Measurements from ENCODE around the gene ATP6AP1.

DNA sequence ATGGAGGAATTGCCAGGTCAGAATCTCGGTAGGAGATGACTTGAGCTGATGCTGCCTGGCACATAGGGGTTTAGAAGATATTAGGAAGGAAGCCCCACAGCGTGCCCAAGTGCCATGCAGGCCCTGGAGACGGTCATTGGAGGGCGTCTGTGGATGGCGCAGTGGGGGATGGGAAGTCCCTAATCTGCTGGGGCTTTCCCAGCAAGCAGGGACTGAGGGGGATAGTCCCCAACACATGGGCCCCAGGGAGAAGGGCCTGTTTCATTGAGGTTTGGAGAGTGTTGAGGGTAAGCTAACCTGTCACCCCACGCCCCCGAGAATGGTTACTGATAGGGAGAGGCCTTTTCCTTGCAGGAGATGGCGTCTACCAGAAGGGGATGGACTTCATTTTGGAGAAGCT lies 9.3 kb upstream of the ATP6AP1 start:
- TF ChIP-seq, protein P1, sequence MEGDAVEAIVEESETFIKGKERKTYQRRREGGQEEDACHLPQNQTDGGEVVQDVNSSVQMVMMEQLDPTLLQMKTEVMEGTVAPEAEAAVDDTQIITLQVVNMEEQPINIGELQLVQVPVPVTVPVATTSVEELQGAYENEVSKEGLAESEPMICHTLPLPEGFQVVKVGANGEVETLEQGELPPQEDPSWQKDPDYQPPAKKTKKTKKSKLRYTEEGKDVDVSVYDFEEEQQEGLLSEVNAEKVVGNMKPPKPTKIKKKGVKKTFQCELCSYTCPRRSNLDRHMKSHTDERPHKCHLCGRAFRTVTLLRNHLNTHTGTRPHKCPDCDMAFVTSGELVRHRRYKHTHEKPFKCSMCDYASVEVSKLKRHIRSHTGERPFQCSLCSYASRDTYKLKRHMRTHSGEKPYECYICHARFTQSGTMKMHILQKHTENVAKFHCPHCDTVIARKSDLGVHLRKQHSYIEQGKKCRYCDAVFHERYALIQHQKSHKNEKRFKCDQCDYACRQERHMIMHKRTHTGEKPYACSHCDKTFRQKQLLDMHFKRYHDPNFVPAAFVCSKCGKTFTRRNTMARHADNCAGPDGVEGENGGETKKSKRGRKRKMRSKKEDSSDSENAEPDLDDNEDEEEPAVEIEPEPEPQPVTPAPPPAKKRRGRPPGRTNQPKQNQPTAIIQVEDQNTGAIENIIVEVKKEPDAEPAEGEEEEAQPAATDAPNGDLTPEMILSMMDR (IDR thresholded peaks at IDR 0.05; ENCODE audit: extremely low read depth in 1 of 2, insufficient read depth in 1 of 2, low read depth in 1 of 2, low read length in 2 of 2) = no peak
- no peak for TF ChIP-seq POLR2AphosphoS5 (IDR thresholded peaks at IDR 0.05; ENCODE audit: insufficient read depth, low read depth, low read length)
- TF ChIP-seq EZH2 (IDR thresholded peaks at IDR 0.05; ENCODE audit: borderline replicate concordance, low read depth, low read length, severe bottlenecking) = no peak
- TF ChIP-seq FOS (IDR thresholded peaks at IDR 0.05; ENCODE audit: borderline replicate concordance, insufficient read depth, low read length) = no peak
- TF ChIP-seq JUN (IDR thresholded peaks at IDR 0.05; ENCODE audit: borderline replicate concordance, insufficient read depth, insufficient read length, low read depth) = no peak
- TF ChIP-seq POLR2A (IDR thresholded peaks at IDR 0.05; ENCODE audit: low read depth, low read length) = no peak
- TF ChIP-seq, protein P2, sequence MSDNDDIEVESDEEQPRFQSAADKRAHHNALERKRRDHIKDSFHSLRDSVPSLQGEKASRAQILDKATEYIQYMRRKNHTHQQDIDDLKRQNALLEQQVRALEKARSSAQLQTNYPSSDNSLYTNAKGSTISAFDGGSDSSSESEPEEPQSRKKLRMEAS (IDR thresholded peaks at IDR 0.05; ENCODE audit: insufficient read depth, insufficient read length) = no peak
